Measurements from ENCODE around the gene ZBTB9.

Gene ZBTB9

DNA sequence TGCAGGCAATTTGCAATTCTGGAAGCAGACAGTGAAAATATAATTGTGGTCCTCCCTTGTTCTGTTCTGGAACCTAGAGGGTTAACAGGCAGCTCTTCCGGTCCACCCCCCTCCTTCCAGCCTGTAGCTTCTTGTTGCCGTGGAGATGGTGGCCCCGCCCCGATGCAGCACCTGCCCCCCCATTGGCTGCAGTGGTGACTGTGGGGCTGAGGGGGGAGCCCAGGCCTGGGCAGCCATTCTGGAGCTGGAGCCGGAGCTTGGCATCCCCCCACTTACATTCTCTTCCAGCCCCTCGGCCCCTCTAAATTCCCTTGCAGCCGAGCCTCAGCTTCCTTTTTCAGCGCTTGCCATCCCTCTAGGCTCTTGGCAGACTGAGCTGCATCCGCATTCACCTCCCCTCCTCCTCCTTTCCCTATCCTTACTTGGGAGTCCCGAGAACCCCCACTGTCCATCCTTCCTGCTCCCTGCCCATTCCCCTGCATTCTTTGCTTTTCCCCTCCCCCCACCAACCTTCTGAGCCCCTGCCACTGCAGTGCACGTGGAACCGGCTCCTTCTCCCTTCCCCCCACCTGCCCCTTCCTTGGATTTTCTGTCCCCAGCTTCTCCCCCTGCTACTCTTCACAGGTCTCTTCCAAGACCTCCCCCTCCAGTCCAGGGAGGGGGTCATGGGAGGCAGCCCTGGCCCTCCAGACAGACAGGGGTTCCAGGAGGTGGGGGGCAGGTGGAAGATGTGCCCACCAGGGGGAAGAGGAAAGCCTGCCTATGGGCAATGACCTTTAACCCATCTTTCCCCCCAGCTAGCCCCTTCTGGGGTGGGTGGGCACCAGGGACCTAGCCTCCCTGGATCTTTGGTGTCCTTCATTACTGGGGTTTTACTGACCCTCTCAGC, 23.1 kb upstream of the ZBTB9 start (continued):
- TF ChIP-seq SP3 (tag by site-specific recombination; IDR thresholded peaks at IDR 0.05) (0 out of 2 replicates have a peak, but pooled peaks have one; percentile 49), ZNF600 (tag by site-specific recombination; IDR thresholded peaks at IDR 0.05) (peak; percentile 82), ZNF416 (tag by site-specific recombination; IDR thresholded peaks at IDR 0.05) (no peak), ZXDB (tag by site-specific recombination; IDR thresholded peaks at IDR 0.05) (0 out of 2 replicates have a peak, but pooled peaks have one; percentile 51), ZNF623 (tag by site-specific recombination; IDR thresholded peaks at IDR 0.05) (no peak), ZNF843 (tag by site-specific recombination; IDR thresholded peaks at IDR 0.05) (0 out of 2 replicates have a peak, but pooled peaks have one; percentile 19), ZNF76 (tag by site-specific recombination; IDR thresholded peaks at IDR 0.05; ENCODE audit: borderline replicate concordance, low read depth) (peak; percentile 43; the same call in 1 of the 2 replicates), BCL11A (tag by site-specific recombination; IDR thresholded peaks at IDR 0.05; ENCODE audit: low read depth) (no peak), KLF9 (tag by site-specific recombination; IDR thresholded peaks at IDR 0.05; ENCODE audit: low read depth) (peak; percentile 27; the same call in 1 of the 2 replicates), SP2 (tag by site-specific recombination; IDR thresholded peaks at IDR 0.05) (peak; percentile 54), ZNF10 (tag by site-specific recombination; IDR thresholded peaks at IDR 0.05) (no peak), ZNF660 (tag by site-specific recombination; IDR thresholded peaks at IDR 0.05) (no peak), ZNF341 (tag by site-specific recombination; IDR thresholded peaks at IDR 0.05; ENCODE audit: low read depth) (peak; percentile 99), ZNF366 (tag by site-specific recombination; conservative IDR thresholded peaks at IDR 0.05) (peak; percentile 72; the same call in 1 of the 2 replicates), TCF7L2 (IDR thresholded peaks at IDR 0.05; ENCODE audit: borderline replicate concordance, low read depth, low read length) (no peak), ZNF239 (tag by site-specific recombination; IDR thresholded peaks at IDR 0.05) (no peak)
- TF ChIP-seq, protein P1, sequence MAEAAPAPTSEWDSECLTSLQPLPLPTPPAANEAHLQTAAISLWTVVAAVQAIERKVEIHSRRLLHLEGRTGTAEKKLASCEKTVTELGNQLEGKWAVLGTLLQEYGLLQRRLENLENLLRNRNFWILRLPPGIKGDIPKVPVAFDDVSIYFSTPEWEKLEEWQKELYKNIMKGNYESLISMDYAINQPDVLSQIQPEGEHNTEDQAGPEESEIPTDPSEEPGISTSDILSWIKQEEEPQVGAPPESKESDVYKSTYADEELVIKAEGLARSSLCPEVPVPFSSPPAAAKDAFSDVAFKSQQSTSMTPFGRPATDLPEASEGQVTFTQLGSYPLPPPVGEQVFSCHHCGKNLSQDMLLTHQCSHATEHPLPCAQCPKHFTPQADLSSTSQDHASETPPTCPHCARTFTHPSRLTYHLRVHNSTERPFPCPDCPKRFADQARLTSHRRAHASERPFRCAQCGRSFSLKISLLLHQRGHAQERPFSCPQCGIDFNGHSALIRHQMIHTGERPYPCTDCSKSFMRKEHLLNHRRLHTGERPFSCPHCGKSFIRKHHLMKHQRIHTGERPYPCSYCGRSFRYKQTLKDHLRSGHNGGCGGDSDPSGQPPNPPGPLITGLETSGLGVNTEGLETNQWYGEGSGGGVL (tag by site-specific recombination; IDR thresholded peaks at IDR 0.05): peak; percentile 82
- TF ChIP-seq, protein P2, sequence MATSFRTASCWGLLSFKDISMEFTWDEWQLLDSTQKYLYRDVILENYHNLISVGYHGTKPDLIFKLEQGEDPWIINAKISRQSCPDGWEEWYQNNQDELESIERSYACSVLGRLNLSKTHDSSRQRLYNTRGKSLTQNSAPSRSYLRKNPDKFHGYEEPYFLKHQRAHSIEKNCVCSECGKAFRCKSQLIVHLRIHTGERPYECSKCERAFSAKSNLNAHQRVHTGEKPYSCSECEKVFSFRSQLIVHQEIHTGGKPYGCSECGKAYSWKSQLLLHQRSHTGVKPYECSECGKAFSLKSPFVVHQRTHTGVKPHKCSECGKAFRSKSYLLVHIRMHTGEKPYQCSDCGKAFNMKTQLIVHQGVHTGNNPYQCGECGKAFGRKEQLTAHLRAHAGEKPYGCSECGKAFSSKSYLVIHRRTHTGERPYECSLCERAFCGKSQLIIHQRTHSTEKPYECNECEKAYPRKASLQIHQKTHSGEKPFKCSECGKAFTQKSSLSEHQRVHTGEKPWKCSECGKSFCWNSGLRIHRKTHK (tag by site-specific recombination; IDR thresholded peaks at IDR 0.05): no peak
- TF ChIP-seq, protein P3, sequence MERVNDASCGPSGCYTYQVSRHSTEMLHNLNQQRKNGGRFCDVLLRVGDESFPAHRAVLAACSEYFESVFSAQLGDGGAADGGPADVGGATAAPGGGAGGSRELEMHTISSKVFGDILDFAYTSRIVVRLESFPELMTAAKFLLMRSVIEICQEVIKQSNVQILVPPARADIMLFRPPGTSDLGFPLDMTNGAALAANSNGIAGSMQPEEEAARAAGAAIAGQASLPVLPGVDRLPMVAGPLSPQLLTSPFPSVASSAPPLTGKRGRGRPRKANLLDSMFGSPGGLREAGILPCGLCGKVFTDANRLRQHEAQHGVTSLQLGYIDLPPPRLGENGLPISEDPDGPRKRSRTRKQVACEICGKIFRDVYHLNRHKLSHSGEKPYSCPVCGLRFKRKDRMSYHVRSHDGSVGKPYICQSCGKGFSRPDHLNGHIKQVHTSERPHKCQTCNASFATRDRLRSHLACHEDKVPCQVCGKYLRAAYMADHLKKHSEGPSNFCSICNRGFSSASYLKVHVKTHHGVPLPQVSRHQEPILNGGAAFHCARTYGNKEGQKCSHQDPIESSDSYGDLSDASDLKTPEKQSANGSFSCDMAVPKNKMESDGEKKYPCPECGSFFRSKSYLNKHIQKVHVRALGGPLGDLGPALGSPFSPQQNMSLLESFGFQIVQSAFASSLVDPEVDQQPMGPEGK (tag by site-specific recombination; IDR thresholded peaks at IDR 0.05): peak; percentile 67
- TF ChIP-seq, protein P4, sequence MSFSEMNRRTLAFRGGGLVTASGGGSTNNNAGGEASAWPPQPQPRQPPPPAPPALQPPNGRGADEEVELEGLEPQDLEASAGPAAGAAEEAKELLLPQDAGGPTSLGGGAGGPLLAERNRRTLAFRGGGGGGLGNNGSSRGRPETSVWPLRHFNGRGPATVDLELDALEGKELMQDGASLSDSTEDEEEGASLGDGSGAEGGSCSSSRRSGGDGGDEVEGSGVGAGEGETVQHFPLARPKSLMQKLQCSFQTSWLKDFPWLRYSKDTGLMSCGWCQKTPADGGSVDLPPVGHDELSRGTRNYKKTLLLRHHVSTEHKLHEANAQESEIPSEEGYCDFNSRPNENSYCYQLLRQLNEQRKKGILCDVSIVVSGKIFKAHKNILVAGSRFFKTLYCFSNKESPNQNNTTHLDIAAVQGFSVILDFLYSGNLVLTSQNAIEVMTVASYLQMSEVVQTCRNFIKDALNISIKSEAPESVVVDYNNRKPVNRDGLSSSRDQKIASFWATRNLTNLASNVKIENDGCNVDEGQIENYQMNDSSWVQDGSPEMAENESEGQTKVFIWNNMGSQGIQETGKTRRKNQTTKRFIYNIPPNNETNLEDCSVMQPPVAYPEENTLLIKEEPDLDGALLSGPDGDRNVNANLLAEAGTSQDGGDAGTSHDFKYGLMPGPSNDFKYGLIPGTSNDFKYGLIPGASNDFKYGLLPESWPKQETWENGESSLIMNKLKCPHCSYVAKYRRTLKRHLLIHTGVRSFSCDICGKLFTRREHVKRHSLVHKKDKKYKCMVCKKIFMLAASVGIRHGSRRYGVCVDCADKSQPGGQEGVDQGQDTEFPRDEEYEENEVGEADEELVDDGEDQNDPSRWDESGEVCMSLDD (tag by site-specific recombination; IDR thresholded peaks at IDR 0.05): peak; percentile 63
- TF ChIP-seq, protein P5, sequence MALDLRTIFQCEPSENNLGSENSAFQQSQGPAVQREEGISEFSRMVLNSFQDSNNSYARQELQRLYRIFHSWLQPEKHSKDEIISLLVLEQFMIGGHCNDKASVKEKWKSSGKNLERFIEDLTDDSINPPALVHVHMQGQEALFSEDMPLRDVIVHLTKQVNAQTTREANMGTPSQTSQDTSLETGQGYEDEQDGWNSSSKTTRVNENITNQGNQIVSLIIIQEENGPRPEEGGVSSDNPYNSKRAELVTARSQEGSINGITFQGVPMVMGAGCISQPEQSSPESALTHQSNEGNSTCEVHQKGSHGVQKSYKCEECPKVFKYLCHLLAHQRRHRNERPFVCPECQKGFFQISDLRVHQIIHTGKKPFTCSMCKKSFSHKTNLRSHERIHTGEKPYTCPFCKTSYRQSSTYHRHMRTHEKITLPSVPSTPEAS (tag by site-specific recombination; IDR thresholded peaks at IDR 0.05): no peak
- TF ChIP-seq, protein P6, sequence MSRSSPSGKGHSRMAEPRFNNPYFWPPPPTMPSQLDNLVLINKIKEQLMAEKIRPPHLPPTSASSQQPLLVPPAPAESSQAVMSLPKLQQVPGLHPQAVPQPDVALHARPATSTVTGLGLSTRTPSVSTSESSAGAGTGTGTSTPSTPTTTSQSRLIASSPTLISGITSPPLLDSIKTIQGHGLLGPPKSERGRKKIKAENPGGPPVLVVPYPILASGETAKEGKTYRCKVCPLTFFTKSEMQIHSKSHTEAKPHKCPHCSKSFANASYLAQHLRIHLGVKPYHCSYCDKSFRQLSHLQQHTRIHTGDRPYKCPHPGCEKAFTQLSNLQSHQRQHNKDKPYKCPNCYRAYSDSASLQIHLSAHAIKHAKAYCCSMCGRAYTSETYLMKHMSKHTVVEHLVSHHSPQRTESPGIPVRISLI (tag by site-specific recombination; IDR thresholded peaks at IDR 0.05): no peak
- TF ChIP-seq, protein P7, sequence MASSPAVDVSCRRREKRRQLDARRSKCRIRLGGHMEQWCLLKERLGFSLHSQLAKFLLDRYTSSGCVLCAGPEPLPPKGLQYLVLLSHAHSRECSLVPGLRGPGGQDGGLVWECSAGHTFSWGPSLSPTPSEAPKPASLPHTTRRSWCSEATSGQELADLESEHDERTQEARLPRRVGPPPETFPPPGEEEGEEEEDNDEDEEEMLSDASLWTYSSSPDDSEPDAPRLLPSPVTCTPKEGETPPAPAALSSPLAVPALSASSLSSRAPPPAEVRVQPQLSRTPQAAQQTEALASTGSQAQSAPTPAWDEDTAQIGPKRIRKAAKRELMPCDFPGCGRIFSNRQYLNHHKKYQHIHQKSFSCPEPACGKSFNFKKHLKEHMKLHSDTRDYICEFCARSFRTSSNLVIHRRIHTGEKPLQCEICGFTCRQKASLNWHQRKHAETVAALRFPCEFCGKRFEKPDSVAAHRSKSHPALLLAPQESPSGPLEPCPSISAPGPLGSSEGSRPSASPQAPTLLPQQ (tag by site-specific recombination; IDR thresholded peaks at IDR 0.05): no peak
